Neural crest cell (in vitro differentiated cells): Measurements from ENCODE around the gene ZCCHC14. TPM values are rescaled to one million over a fixed set of nuclear protein-coding genes. Genes with fewer than 3 reads are reported as not detected.

Experiments
- DNase-seq: peaks from one replicate; pipeline ENCODE4 v3.0.0; 2021; ENCODE audit warnings: low read depth, mixed read lengths, low spot score
- H3K27ac Mint-ChIP-seq: one replicate; pipeline ENCODE4 v1.8.0; 2021; ENCODE audit warnings: mild to moderate bottlenecking, mixed read lengths; ENCODE audit not compliant: unreplicated experiment
- H3K27me3 Mint-ChIP-seq: 2 replicates; pipeline ENCODE4 v1.8.0; 2021; ENCODE audit warnings: low read depth, mild to moderate bottlenecking, mixed read lengths
- H3K36me3 Mint-ChIP-seq: 2 replicates; pipeline ENCODE4 v1.8.0; 2021; ENCODE audit warnings: low read depth, mild to moderate bottlenecking, mixed read lengths
- H3K4me1 Mint-ChIP-seq: 2 replicates; pipeline ENCODE4 v1.8.0; 2021; ENCODE audit warnings: mixed read lengths
- H3K4me3 Mint-ChIP-seq: one replicate; pipeline ENCODE4 v1.8.0; 2021; ENCODE audit warnings: mild to moderate bottlenecking, mixed read lengths
- H3K9me3 Mint-ChIP-seq: 2 replicates; pipeline ENCODE4 v1.8.0; 2021; ENCODE audit warnings: mixed read lengths
- total RNA-seq: library from RNA; stranded (reverse); gene quantifications from 2 replicates; pipeline ENCODE4 v1.2.1, GENCODE V29; 2021
- TF ChIP-seq, protein P1 (sequence below): fragments of 200-600 bp; sonication (generic); conservative IDR thresholded peaks from 2 replicates; pipeline ENCODE4 v1.5.0; 2021; ENCODE audit warnings: antibody characterized with exemption, mild to moderate bottlenecking

The ZCCHC14 gene
- total RNA-seq, 1 donor from 2014 or later, result 45.5 TPM

DNA sequence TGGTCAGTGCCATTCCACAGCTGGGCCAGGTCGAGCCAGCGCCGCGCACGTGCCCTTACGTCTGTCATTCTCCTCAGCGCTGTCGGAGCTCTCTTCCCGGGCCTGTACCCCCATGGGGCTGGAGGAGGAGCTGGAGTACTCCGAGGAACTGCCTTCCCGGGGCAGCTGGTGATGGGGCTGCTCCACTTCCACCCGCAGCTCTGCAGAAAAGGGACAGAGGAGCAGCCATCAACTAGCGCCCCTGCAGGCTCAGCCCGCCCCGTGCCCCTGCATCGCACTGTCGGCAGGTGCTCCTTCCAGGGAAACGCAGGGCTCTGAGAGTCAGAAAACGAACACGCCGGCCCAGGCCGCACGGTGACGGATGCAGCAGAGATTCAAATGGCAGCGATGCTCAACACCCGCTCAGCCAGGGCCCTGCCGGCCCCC is 79.8 kb downstream of the ZCCHC14 start:
- TF ChIP-seq, protein P1, sequence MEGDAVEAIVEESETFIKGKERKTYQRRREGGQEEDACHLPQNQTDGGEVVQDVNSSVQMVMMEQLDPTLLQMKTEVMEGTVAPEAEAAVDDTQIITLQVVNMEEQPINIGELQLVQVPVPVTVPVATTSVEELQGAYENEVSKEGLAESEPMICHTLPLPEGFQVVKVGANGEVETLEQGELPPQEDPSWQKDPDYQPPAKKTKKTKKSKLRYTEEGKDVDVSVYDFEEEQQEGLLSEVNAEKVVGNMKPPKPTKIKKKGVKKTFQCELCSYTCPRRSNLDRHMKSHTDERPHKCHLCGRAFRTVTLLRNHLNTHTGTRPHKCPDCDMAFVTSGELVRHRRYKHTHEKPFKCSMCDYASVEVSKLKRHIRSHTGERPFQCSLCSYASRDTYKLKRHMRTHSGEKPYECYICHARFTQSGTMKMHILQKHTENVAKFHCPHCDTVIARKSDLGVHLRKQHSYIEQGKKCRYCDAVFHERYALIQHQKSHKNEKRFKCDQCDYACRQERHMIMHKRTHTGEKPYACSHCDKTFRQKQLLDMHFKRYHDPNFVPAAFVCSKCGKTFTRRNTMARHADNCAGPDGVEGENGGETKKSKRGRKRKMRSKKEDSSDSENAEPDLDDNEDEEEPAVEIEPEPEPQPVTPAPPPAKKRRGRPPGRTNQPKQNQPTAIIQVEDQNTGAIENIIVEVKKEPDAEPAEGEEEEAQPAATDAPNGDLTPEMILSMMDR, result no peak
- Mint-ChIP-seq H3K4me1 (no peaks in the 10 kb centered on the region), H3K36me3 (peaks cover 4% of the 10 kb centered on the region), H3K4me3 (no peak overlapping the region), H3K27me3 (no peaks in the 10 kb centered on the region), H3K9me3 (no peaks in the 10 kb centered on the region), H3K27ac (no peak overlapping the region)
- no peak for DNase-seq

DNA sequence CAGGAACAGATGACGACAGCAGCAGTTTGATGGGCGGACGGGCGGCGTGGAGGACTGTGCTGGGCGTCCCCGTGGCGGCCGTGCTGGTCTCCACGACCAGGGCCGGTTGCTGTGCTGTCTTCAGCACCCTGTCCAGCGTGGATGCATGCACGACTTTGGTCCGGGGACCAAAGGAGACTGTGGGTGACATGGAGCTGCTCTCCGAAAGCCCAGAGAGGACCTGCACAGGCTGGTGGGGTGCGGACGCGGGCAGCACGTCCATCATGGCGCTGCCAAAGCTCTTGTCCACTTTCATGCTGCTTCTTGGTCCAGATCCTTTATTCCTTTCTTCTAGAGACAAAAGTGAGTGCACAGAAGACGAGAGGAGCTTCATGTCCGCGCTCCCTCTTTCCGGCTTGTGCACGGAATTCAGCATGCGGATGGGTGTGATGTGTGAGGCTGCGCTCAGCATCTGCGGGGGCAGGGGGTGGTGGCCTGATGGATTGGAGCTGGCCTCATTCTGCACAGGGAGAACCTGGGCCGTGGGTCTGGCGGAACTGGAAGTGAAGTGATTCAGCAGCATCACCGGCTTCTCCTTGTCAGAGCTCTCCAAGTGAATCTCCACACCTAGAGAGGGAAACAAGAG is 80.3 kb downstream of the ZCCHC14 start:
- no peaks in the 10 kb centered on the region for H3K4me1 Mint-ChIP-seq
- no peaks in the 10 kb centered on the region for H3K27me3 Mint-ChIP-seq
- H3K36me3 Mint-ChIP-seq, result peaks cover 4% of the 10 kb centered on the region
- no peak overlapping the region for H3K4me3 Mint-ChIP-seq
- no peaks in the 10 kb centered on the region for H3K9me3 Mint-ChIP-seq
- DNase-seq, result no peak
- TF ChIP-seq, protein P1, result no peak
- no peak overlapping the region for H3K27ac Mint-ChIP-seq

DNA sequence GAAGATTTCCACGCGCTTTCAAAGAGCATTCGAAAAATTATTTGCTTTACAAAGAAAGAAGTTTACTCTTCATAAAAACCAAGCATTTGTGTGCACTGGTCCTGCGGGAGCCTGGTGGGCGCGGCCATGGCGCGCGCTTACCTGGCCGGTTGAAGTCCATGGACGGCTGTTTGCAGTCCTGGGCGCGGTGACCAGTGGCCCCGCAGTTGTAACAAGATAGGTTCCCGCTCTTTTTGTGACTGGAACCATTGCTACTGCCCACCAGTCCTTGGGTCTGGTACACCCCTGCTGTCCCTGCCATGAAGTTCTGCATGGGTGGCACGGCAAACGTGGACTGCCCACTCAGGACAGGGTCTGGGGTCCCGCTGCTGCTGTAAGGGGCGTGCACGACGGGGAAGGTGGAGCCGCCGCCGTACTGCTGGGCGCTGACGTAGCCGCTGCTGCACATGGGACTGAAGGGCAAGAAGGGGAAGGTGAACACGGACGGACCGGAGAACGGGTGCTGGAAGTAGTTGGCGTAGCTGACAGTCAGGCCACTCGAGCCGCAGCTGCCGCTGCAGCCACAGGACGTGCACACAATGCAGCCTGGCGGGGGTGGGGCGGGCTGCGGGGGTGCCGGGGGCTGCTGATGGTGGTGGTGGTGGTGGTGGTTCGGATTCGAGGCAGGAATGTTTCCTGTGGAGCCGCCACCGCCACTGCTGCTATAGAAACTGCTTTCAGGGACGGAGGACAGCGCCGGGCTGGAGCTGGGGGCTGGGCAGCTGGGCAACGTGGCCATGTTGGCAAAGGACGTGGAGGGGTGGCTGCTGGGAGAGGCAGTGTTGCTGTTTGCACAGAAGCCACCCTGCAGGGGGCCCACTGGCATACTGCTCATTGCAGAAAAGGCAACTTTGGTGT is 81.2 kb downstream of the ZCCHC14 start:
- TF ChIP-seq, protein P1, result no peak
- Mint-ChIP-seq H3K27ac (no peak overlapping the region), H3K36me3 (peaks cover 9% of the 10 kb centered on the region), H3K4me1 (no peaks in the 10 kb centered on the region), H3K9me3 (no peaks in the 10 kb centered on the region), H3K4me3 (no peak overlapping the region), H3K27me3 (no peaks in the 10 kb centered on the region)
- no peak for DNase-seq

DNA sequence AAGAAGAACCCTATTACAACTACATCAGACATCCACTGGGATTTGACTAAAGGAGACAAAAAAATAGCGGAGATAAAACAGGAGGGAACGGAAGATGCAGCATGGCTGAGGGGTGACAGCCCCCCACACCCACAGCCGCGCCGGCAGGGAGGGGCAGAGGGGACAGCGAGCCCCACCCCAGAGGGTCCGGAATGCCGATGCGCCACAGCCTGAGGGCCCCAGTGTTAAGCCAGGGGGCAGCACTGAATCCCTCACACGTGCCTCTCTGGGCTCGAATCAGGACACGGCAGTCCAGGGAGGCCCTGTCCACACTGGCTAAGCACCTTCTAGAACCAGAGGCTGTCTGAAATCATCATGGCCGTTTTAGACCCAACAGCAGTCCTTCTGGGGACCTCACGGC is 81.9 kb downstream of the ZCCHC14 start:
- H3K27me3 Mint-ChIP-seq, result no peaks in the 10 kb centered on the region
- no peak overlapping the region for H3K4me3 Mint-ChIP-seq
- no peaks in the 10 kb centered on the region for H3K9me3 Mint-ChIP-seq
- no peak for DNase-seq
- TF ChIP-seq, protein P1, result no peak
- H3K36me3 Mint-ChIP-seq, result peaks cover 10% of the 10 kb centered on the region
- H3K27ac Mint-ChIP-seq, result no peak overlapping the region
- no peaks in the 10 kb centered on the region for H3K4me1 Mint-ChIP-seq

DNA sequence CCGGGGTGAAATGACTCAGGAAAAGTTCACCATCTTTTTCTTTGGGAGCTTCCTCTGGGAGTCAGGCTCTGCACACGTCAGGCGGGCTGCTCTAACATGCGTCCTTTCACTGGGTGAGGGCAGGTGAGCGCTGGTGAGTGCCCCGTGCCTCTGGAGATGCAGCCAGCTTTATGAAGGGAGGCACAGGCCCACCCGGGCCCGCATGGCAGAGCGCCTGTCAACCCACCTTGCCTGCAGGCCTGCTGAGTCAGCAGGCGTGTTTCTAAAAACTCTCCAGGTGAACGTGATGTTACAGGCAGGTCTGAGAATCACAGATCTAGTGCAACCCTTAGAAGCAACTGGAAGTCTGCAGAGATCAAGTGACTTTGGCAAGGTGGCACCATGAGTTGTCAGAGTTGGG is 82.3 kb downstream of the ZCCHC14 start:
- Mint-ChIP-seq H3K4me1 (no peaks in the 10 kb centered on the region), H3K27me3 (no peaks in the 10 kb centered on the region), H3K4me3 (no peak overlapping the region), H3K27ac (no peak overlapping the region), H3K36me3 (peaks cover 10% of the 10 kb centered on the region), H3K9me3 (no peaks in the 10 kb centered on the region)
- no peak for DNase-seq
- TF ChIP-seq, protein P1, result no peak
